ENCODE data around the gene PTPRT.

Gene PTPRT

GRCh38 chr20:42346189-42347170 lies 843.2 kb downstream of the PTPRT start:
- DNase-seq, result no peak

- DNase-seq, result no peak
These were observed 848.1 kb downstream of the PTPRT start for GRCh38 chr20:42341654-42342053.

- DNase-seq, result no peak
These were observed 849.3 kb downstream of the PTPRT start for GRCh38 chr20:42340368-42340767.

- DNase-seq, result no peak
These were observed 851.2 kb downstream of the PTPRT start for GRCh38 chr20:42338294-42339201.

- DNase-seq, result no peak
These were observed 853.1 kb downstream of the PTPRT start for GRCh38 chr20:42336576-42336975.

- no peak for DNase-seq
These were observed 870.3 kb downstream of the PTPRT start for GRCh38 chr20:42319252-42320013.

- DNase-seq, result no peak
These were observed 876.0 kb downstream of the PTPRT start for GRCh38 chr20:42313704-42314103.

GRCh38 chr20:42309050-42309449 lies 880.7 kb downstream of the PTPRT start:
- DNase-seq, result no peak

GRCh38 chr20:42308171-42308570 lies 881.5 kb downstream of the PTPRT start:
- DNase-seq, result no peak

- DNase-seq, result no peak
These were observed 894.1 kb downstream of the PTPRT start for GRCh38 chr20:42295592-42295991.

GRCh38 chr20:42294976-42295375 lies 894.7 kb downstream of the PTPRT start:
- DNase-seq, result no peak

GRCh38 chr20:42281801-42282200 lies 907.9 kb downstream of the PTPRT start:
- no peak for DNase-seq

- DNase-seq, result no peak
These were observed 912.7 kb downstream of the PTPRT start for GRCh38 chr20:42276718-42277602.

GRCh38 chr20:42274986-42275385 lies 914.7 kb downstream of the PTPRT start:
- no peak for DNase-seq

- no peak for DNase-seq
These were observed 917.2 kb downstream of the PTPRT start for GRCh38 chr20:42272516-42272915.

- no peak for DNase-seq
These were observed 919.2 kb downstream of the PTPRT start for GRCh38 chr20:42270539-42270938.

- no peak for DNase-seq
These were observed 921.8 kb downstream of the PTPRT start for GRCh38 chr20:42267793-42268384.

- DNase-seq, result no peak
These were observed 927.9 kb downstream of the PTPRT start for GRCh38 chr20:42261766-42262270.

GRCh38 chr20:42260184-42260583 lies 929.5 kb downstream of the PTPRT start:
- DNase-seq, result no peak

- no peak for DNase-seq
These were observed 930.3 kb downstream of the PTPRT start for GRCh38 chr20:42259389-42259788.
